ENCODE results near the gene POU5F1. TPM values are rescaled to one million over a fixed set of nuclear protein-coding genes. Genes with fewer than 3 reads are reported as not detected.
A peak's percentile ranks its signal among the peaks of the same experiment; 100 is the strongest.

POU5F1 gene
- total RNA-seq, 1 experiment from 2014 or later = not detected

DNA sequence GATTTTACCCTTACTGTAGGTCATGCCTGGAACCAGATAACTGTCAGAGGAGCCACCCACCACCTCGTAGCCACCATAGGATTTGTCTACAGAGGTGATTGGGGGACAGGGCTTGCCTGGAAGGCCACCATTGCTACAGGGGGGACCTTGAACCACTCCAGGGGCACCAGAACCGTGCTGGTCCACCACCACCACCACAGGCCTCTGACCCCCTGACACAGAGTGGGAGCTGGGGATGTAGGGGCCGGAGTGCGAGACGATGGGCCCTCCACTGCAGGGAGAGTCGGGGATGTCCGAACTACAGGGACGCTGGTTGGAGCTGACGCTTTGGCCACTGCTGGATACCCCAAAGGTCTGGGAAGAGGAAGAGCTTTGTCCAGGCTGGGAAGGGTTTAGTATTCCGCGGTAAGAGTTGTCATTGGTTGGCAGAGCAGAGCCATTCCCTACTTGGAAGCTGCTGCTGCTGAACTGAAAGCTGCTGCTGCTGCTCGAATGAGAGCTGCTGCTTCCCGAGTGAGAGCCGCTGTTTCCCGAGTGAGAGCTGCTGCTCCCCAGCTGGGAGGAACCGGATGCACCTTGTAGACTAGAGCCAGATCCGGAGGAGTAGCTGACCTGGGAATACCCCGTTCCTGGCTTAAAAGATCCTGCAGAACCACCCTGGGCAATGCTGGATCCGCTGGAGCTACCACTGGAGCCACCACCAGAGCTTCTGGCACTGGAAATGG lies 53.7 kb downstream of the POU5F1 start:
- no peak for DNase-seq (ENCODE audit: low read depth)

DNA sequence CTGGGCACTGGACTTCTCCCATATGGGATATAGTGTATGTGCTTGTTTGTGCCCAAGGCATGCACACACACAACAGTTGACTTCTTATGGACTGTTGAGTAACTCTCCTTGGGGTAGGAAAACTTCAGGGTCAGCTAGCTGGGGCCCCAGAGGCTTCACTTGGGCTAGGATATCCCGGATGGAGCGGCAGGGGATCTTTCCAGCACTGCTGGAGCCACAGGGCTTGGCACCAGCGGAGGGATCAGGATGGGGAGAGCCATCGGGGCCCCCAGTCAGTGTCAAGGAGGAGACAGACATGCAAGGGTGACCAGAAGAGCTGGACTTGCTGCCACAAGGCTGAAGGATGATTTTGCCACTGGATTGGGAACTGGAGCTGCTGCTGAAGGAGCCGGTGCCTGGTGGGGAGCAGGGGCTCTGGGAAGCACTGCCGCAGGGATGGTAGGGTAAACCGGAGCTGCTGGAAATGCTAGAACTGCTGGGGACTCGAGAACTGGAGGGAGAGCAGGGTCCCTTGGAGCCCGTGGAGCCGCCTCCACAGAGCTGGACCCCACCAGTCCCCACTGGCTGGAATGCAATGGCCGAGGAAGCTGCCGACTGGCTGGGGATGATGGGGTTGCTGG lies 54.4 kb downstream of the POU5F1 start:
- no peak for DNase-seq (ENCODE audit: low read depth)

- DNase-seq (ENCODE audit: low read depth) = peak; percentile 92
Observed at GRCh38 chr6:31114970-31115849, 55.3 kb downstream of the POU5F1 start.

- DNase-seq (ENCODE audit: low read depth) = peak; percentile 98
Observed at GRCh38 chr6:31114541-31114878, 56.0 kb downstream of the POU5F1 start, which contains the start of gene PSORS1C1. Gene PSORS1C1 (plus strand): TSS chr6:31114800. CDS start chr6:31129633, 14,833 bp downstream.

Other genes with a start within 250 kb of the POU5F1 start
- not detected in 2 replicates for gene SFTA2, start 238.5 kb downstream of the POU5F1 start, total RNA-seq (2014; rRNA removed; shearing (Covaris generic))
- not detected in 2 replicates for gene MUCL3, start 229.7 kb downstream of the POU5F1 start, total RNA-seq (2014; rRNA removed; shearing (Covaris generic))
- gene MUC21, start 187.0 kb downstream of the POU5F1 start, total RNA-seq (2014; rRNA removed; shearing (Covaris generic)) = not detected in 2 replicates
- not detected in 2 replicates for gene MUC22, start 160.2 kb downstream of the POU5F1 start, total RNA-seq (2014; rRNA removed; shearing (Covaris generic))
- gene C6orf15, start 58.1 kb downstream of the POU5F1 start, total RNA-seq (2014; rRNA removed; shearing (Covaris generic)) = not detected in 2 replicates
- gene PSORS1C1, start 55.9 kb downstream of the POU5F1 start, total RNA-seq (2014; rRNA removed; shearing (Covaris generic)) = 0.15 and 8.3 TPM in 2 replicates
- gene CDSN, start 50.2 kb downstream of the POU5F1 start, total RNA-seq (2014; rRNA removed; shearing (Covaris generic)) = not detected in 2 replicates
- not detected in 2 replicates for gene PSORS1C2, start 31.6 kb downstream of the POU5F1 start, total RNA-seq (2014; rRNA removed; shearing (Covaris generic))
- gene CCHCR1, start 12.9 kb downstream of the POU5F1 start, total RNA-seq (2014; rRNA removed; shearing (Covaris generic)) = 25.5 and 25.9 TPM in 2 replicates
- 84.1 and 130 TPM in 2 replicates for gene TCF19, start 12.1 kb downstream of the POU5F1 start, total RNA-seq (2014; rRNA removed; shearing (Covaris generic))
- 2,132 and 2,500 TPM in 2 replicates for gene HLA-C, start 101.4 kb upstream of the POU5F1 start, total RNA-seq (2014; rRNA removed; shearing (Covaris generic))
- 5,375 and 6,541 TPM in 2 replicates for gene HLA-B, start 186.5 kb upstream of the POU5F1 start, total RNA-seq (2014; rRNA removed; shearing (Covaris generic))
- gene MICA, start 232.9 kb upstream of the POU5F1 start, total RNA-seq (2014; rRNA removed; shearing (Covaris generic)) = 155 and 164 TPM in 2 replicates